ENCODE data around the gene GSTCD.

GSTCD gene

GRCh38 chr4:105662935-105663675 lies 45.5 kb upstream of the GSTCD start:
- no peak overlapping the region for H3K27ac ChIP-seq (ENCODE audit: low read depth, low read length)
- H3K9me3 ChIP-seq (ENCODE audit: control insufficient read depth, insufficient read depth, low read length) = no peaks in the 10 kb centered on the region
- TF ChIP-seq CTCF (IDR thresholded peaks at IDR 0.05; ENCODE audit: low read depth, low read length, poor library complexity, severe bottlenecking) (no peak), EZH2phosphoT487 (IDR thresholded peaks at IDR 0.05; ENCODE audit: borderline replicate concordance, low read length) (no peak)
- H4K20me1 ChIP-seq (ENCODE audit: control insufficient read depth, insufficient read depth, low read depth, low read length) = no peaks in the 10 kb centered on the region
- no peaks in the 10 kb centered on the region for H3K79me2 ChIP-seq (ENCODE audit: control insufficient read depth, low read length)
- H3K36me3 ChIP-seq (ENCODE audit: control insufficient read depth, low read length) = no peaks in the 10 kb centered on the region
- no peaks in the 10 kb centered on the region for H3K4me1 ChIP-seq (ENCODE audit: control insufficient read depth, low read length)
- H3F3A ChIP-seq (ENCODE audit: control insufficient read depth, insufficient read depth) = no peaks in the 10 kb centered on the region
- no peak overlapping the region for H3K4me3 ChIP-seq (ENCODE audit: low read length)
- no peaks in the 10 kb centered on the region for H3K27me3 ChIP-seq (ENCODE audit: control insufficient read depth, low read length)
- no peak overlapping the region for H3K4me2 ChIP-seq (ENCODE audit: low read length)
- H3K9me2 ChIP-seq (replicated peaks; ENCODE audit: control insufficient read depth, low read length) = no peaks in the 10 kb centered on the region

DNA sequence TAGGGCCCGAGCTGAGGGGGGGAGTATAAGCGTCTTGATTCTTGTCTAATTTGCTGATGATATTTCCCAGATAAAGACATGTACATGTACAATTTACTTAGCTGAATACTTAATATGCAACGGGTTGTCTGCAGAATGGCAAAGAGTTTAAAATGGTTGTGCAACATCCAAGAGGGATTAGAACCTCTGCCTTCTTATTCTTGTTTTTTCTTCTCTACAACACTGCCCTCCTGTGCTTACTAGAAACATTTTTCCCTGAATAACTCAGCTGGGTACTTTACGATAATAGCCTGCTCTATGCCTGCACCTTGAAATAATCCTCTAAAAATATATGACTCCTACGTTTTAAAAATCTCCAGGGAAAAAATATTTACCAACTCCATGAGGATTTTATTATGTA lies 41.9 kb upstream of the GSTCD start:
- H4K20me1 ChIP-seq (ENCODE audit: control insufficient read depth, insufficient read depth, low read depth, low read length) = no peaks in the 10 kb centered on the region
- no peaks in the 10 kb centered on the region for H3K36me3 ChIP-seq (ENCODE audit: control insufficient read depth, low read length)
- no peak overlapping the region for H3K27ac ChIP-seq (ENCODE audit: low read depth, low read length)
- H3K27me3 ChIP-seq (ENCODE audit: control insufficient read depth, low read length) = no peaks in the 10 kb centered on the region
- H3K4me1 ChIP-seq (ENCODE audit: control insufficient read depth, low read length) = no peaks in the 10 kb centered on the region
- no peaks in the 10 kb centered on the region for H3K9me3 ChIP-seq (ENCODE audit: control insufficient read depth, insufficient read depth, low read length)
- no peak for TF ChIP-seq EZH2phosphoT487 (IDR thresholded peaks at IDR 0.05; ENCODE audit: borderline replicate concordance, low read length)
- TF ChIP-seq CTCF (IDR thresholded peaks at IDR 0.05; ENCODE audit: low read depth, low read length, poor library complexity, severe bottlenecking) = peak; percentile 51
- H3F3A ChIP-seq (ENCODE audit: control insufficient read depth, insufficient read depth) = no peaks in the 10 kb centered on the region
- H3K4me3 ChIP-seq (ENCODE audit: low read length) = no peak overlapping the region
- no peaks in the 10 kb centered on the region for H3K9me2 ChIP-seq (replicated peaks; ENCODE audit: control insufficient read depth, low read length)
- H3K79me2 ChIP-seq (ENCODE audit: control insufficient read depth, low read length) = no peaks in the 10 kb centered on the region
- H3K4me2 ChIP-seq (ENCODE audit: low read length) = no peak overlapping the region

DNA sequence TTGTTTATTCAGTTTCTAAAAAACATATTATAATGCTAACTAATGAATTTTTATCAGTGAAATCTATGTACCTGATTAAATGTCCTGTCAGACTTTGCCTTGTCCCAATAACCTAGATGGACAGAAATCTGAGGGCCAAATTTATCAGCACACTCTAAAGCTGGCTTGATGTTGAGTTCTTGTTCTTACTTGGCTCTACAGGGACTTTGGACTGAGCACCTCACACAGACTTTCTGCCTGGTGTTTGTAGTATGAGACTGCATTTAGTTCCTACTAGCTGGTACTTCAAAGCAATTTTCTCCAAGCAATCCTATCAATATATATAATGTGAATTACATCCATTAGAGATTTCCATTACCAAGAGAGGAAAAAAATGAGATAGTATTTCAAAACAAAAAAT lies 37.9 kb upstream of the GSTCD start:
- TF ChIP-seq CTCF (IDR thresholded peaks at IDR 0.05; ENCODE audit: low read depth, low read length, poor library complexity, severe bottlenecking) (no peak), EZH2phosphoT487 (IDR thresholded peaks at IDR 0.05; ENCODE audit: borderline replicate concordance, low read length) (no peak)
- no peaks in the 10 kb centered on the region for H3K9me2 ChIP-seq (replicated peaks; ENCODE audit: control insufficient read depth, low read length)
- no peaks in the 10 kb centered on the region for H3K4me1 ChIP-seq (ENCODE audit: control insufficient read depth, low read length)
- H3K36me3 ChIP-seq (ENCODE audit: control insufficient read depth, low read length) = no peaks in the 10 kb centered on the region
- no peaks in the 10 kb centered on the region for H3F3A ChIP-seq (ENCODE audit: control insufficient read depth, insufficient read depth)
- no peak overlapping the region for H3K27ac ChIP-seq (ENCODE audit: low read depth, low read length)
- H3K27me3 ChIP-seq (ENCODE audit: control insufficient read depth, low read length) = no peaks in the 10 kb centered on the region
- no peak overlapping the region for H3K4me2 ChIP-seq (ENCODE audit: low read length)
- H4K20me1 ChIP-seq (ENCODE audit: control insufficient read depth, insufficient read depth, low read depth, low read length) = no peaks in the 10 kb centered on the region
- H3K9me3 ChIP-seq (ENCODE audit: control insufficient read depth, insufficient read depth, low read length) = no peaks in the 10 kb centered on the region
- H3K79me2 ChIP-seq (ENCODE audit: control insufficient read depth, low read length) = no peaks in the 10 kb centered on the region
- no peak overlapping the region for H3K4me3 ChIP-seq (ENCODE audit: low read length)
